Kidney (tissue), 14 donors: ENCODE results near the gene TNPO1. TPM values are rescaled to one million over a fixed set of nuclear protein-coding genes. Genes with fewer than 3 reads are reported as not detected.

Experiments used
- DNase-seq, 5 donors: peaks; one replicate each; pipeline ENCODE4 v3.0.0-alpha.2; 2013 to 2020
- FAIRE-seq: peaks from 2 replicates; lab custom pipeline; 2012; peaks lifted over from hg19 to GRCh38; lab: Jason Lieb, UNC
- H3K27ac ChIP-seq, 2 donors: one replicate each; pipeline ENCODE4 v1.7.0; 2013; ENCODE audit warnings: low read depth in 2 of 2, low read length in 2 of 2, inconsistent platforms in 1 of 2
- H3K27me3 ChIP-seq: one replicate; pipeline ENCODE4 v1.7.1; 2013; ENCODE audit warnings: low read length, inconsistent platforms; ENCODE audit not compliant: control insufficient read depth, insufficient read depth
- H3K36me3 ChIP-seq, 3 donors: one replicate each; pipeline versions ENCODE4 v1.7.0 to v1.7.1; 2013; ENCODE audit warnings: low read length in 3 of 3, control low read depth in 1 of 3, inconsistent platforms in 1 of 3; ENCODE audit not compliant: insufficient read depth in 3 of 3, control insufficient read depth in 2 of 3
- H3K4me1 ChIP-seq, 3 donors: one replicate each; pipeline versions ENCODE4 v1.7.0 to v1.7.1; 2013; ENCODE audit warnings: low read length in 3 of 3, inconsistent platforms in 1 of 3, low read depth in 1 of 3; ENCODE audit not compliant: control insufficient read depth in 2 of 3, insufficient read depth in 2 of 3
- H3K4me3 ChIP-seq, 3 donors: one replicate each; pipeline versions ENCODE4 v1.7.0 to v1.8.1; 2013; ENCODE audit warnings: low read length in 3 of 3, control low read depth in 1 of 3, inconsistent platforms in 1 of 3
- H3K9ac ChIP-seq, 3 donors: one replicate each; pipeline versions ENCODE4 v1.7.0 to v1.7.1; 2013; ENCODE audit warnings: low read length in 3 of 3, control low read depth in 1 of 3, inconsistent platforms in 1 of 3
- H3K9me3 ChIP-seq, 3 donors: one replicate each; pipeline versions ENCODE4 v1.7.0 to v1.7.1; 2013; ENCODE audit warnings: low read length in 3 of 3, control low read depth in 1 of 3, inconsistent platforms in 1 of 3; ENCODE audit not compliant: control insufficient read depth in 2 of 3, insufficient read depth in 1 of 3
- intact Hi-C: fragments of 100-400 bp; cut with DNase I; formaldehyde crosslinking; loops from one replicate; pipeline ENCODE4 v1.11.1; 2022
- polyA plus RNA-seq: library from polyadenylated mRNA; stranded (reverse); fragments of 350-450 nt; fragmentation: Illumina TruSeq; extraction: RNeasy Lipid Tissue Mini Kit (QIAGEN cat#74804); gene quantifications from one replicate; pipeline ENCODE4 v1.2.3, GENCODE V29; 2014; ENCODE audit warnings: low read depth, low replicate concordance; ENCODE audit not compliant: insufficient read depth
- total RNA-seq: library from RNA; stranded (reverse); fragmentation: NEBNext Ultra II Directional; extraction: Animal tissue kit (Norgen Biotek cat#: 25700); gene quantifications from one replicate; pipeline ENCODE4 v1.2.1, GENCODE V29; 2021
- TF ChIP-seq, protein P1 (sequence below): IDR thresholded peaks from 3 replicates; pipeline ENCODE4 v1.5.1; 2012; ENCODE audit warnings: mild to moderate bottlenecking, moderate library complexity, borderline replicate concordance; ENCODE audit not compliant: insufficient read depth; ENCODE audit errors: extremely low read depth
- donor health status: control.
- donor health status: control.
- donor health status: control.
- donor health status: control.
- donor health status: control.
- donor health status: DM: yes; HTN: yes; CAD: no.
- donor health status: Normal renal cell carcinoma (clear cell type).

Gene TNPO1
- total and polyA plus RNA-seq, 2 donors from 2014 or later = 15.6 to 86.6 TPM

DNA sequence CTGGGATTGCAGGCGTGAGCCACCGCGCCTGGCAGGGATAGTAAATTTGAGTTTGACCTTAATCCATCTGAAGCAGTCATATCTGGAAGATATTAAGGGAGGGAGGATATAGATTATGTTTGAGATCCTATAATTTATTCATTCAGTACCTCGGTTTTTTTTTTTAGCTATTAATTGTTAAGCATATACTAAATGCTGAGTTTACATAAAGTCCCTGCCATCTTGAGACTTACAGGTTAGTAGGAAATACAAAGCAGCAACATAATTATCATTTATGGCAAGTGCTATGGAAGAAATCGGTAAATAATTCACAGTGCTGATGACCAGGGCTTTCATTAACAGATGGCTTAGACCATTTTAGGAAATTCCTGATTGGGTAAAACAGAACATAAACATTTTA is 72.9 kb downstream of the TNPO1 start:
- Histone ChIP-seq H3K27ac (no peak overlapping the region), H3K4me3 (no peak overlapping the region), H3K27me3 (no peaks in the 10 kb centered on the region), H3K9me3 (no peaks in the 10 kb centered on the region), H3K36me3 (peaks cover 16 to 61% (median 30%) of the 10 kb centered on the region in 3 donors), H3K9ac (no peak overlapping the region), H3K4me1 (no peaks in the 10 kb centered on the region)
- FAIRE-seq (no peak), DNase-seq (no peak)
- TF ChIP-seq, protein P1, sequence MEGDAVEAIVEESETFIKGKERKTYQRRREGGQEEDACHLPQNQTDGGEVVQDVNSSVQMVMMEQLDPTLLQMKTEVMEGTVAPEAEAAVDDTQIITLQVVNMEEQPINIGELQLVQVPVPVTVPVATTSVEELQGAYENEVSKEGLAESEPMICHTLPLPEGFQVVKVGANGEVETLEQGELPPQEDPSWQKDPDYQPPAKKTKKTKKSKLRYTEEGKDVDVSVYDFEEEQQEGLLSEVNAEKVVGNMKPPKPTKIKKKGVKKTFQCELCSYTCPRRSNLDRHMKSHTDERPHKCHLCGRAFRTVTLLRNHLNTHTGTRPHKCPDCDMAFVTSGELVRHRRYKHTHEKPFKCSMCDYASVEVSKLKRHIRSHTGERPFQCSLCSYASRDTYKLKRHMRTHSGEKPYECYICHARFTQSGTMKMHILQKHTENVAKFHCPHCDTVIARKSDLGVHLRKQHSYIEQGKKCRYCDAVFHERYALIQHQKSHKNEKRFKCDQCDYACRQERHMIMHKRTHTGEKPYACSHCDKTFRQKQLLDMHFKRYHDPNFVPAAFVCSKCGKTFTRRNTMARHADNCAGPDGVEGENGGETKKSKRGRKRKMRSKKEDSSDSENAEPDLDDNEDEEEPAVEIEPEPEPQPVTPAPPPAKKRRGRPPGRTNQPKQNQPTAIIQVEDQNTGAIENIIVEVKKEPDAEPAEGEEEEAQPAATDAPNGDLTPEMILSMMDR = no peak
- intact Hi-C loops = no loop called here

DNA sequence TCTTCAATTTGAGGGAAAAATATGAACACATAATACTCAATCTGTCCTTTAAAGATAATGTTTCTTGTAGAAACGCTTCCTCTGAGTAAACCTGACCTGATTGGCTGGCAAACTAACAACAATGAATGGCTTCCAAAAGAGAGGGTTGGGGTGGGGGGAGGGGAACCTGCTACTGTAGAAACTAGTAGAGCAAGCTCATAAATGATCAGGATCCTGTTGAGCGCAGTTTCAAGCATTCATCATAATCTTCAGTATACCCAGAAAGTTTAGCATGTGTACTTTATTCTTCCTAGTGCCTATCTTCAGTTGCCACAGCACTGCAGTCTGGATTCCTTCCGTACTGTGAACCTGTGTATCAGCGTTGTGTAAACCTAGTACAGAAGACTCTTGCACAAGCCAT is 76.4 kb downstream of the TNPO1 start:
- TF ChIP-seq, protein P1 = no peak
- Histone ChIP-seq H3K4me3 (no peak overlapping the region), H3K36me3 (peaks cover 15 to 43% (median 19%) of the 10 kb centered on the region in 3 donors), H3K9me3 (no peaks in the 10 kb centered on the region), H3K9ac (no peak overlapping the region), H3K27ac (no peak overlapping the region), H3K27me3 (no peaks in the 10 kb centered on the region), H3K4me1 (no peaks in the 10 kb centered on the region)
- DNase-seq (no peak), FAIRE-seq (no peak)
- intact Hi-C loops = no loop called here

DNA sequence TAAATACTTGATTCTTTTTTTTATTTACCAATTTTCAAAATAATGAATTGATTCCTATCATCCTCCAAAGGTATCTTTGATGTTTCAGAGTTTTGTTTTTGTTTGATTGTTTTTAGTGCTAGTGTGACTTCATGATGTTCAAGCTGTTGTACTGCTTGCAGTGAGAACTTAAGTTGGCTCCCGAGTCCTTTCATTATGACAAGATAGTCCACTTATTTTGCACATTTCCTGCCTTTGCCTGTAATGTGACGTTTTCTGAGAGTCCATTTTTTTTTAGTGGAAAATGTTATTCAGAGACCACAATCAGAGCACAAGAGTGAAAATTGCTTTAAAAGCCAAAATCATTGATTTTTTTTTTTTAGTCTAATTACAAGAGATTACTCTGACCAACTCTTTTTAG is 79.3 kb downstream of the TNPO1 start:
- Histone ChIP-seq H3K4me1 (no peaks in the 10 kb centered on the region), H3K27me3 (no peaks in the 10 kb centered on the region), H3K9me3 (no peaks in the 10 kb centered on the region), H3K27ac (no peak overlapping the region), H3K9ac (no peak overlapping the region), H3K36me3 (peaks cover 8 to 31% (median 9%) of the 10 kb centered on the region in 3 donors), H3K4me3 (no peak overlapping the region)
- FAIRE-seq (no peak), DNase-seq (no peak)
- TF ChIP-seq, protein P1 = no peak
- intact Hi-C loops = no loop called here

DNA sequence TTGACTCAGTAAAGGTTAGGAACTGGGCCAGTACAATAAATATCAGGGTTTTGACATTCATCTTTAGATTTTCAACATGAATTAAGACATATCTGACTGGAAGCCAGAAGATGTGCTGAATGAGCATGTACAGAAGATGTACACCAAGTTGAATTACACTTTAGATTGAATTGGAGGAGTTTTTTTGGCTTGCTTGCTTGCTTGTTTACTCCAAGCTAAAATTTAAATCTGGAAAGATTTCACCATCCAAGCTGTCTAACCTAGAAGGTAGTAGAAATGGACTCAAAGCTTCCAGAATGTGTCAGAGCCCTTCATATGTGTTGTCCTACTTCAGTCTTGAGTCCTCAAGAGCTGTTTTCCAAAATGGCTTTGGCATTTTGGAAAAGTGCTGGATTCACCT is 90.3 kb downstream of the TNPO1 start:
- H3K9ac ChIP-seq = no peak overlapping the region

More for the DNA sequence above, 90.3 kb downstream of the TNPO1 start:
- DNase-seq (no peak), FAIRE-seq (no peak)
- no peaks in the 10 kb centered on the region for H3K27me3 ChIP-seq
- no peaks in the 10 kb centered on the region for H3K9me3 ChIP-seq
- intact Hi-C loops = no loop called here
- H3K4me1 ChIP-seq = no peaks in the 10 kb centered on the region
- TF ChIP-seq, protein P1 = no peak
- no peak overlapping the region for H3K4me3 ChIP-seq
- peaks cover 13 to 34% (median 24%) of the 10 kb centered on the region in 3 donors for H3K36me3 ChIP-seq
- no peak overlapping the region for H3K27ac ChIP-seq
